GM18951 (cell line): Measurements from ENCODE around the gene RAB12.
"Not testable (repeated sequence)": the region's sequence is repeated elsewhere in the genome, so short reads cannot be mapped to it uniquely, and the experiment has no call there.

Experiments used
- POLR2A ChIP-seq: IDR thresholded peaks from 4 replicates; pipeline ENCODE4 v1.6.1; 2011; ENCODE audit warnings: mild to moderate bottlenecking; ENCODE audit not compliant: insufficient read length, insufficient read depth; ENCODE audit errors: extremely low read depth
- in situ Hi-C: fragments of 300-500 bp; cut with MboI; formaldehyde crosslinking; loops from one replicate; pipeline ENCODE4 v1.12.0; 2022; ENCODE audit warnings: low sequenced_read_pairs, mixed read lengths, inconsistent platforms; ENCODE audit not compliant: unreplicated experiment

The RAB12 gene

GRCh38 chr18:8639762-8640161 is 30.5 kb downstream of the RAB12 start:
- in situ Hi-C loops, result no loop called here
- no peak for TF ChIP-seq POLR2A

DNA sequence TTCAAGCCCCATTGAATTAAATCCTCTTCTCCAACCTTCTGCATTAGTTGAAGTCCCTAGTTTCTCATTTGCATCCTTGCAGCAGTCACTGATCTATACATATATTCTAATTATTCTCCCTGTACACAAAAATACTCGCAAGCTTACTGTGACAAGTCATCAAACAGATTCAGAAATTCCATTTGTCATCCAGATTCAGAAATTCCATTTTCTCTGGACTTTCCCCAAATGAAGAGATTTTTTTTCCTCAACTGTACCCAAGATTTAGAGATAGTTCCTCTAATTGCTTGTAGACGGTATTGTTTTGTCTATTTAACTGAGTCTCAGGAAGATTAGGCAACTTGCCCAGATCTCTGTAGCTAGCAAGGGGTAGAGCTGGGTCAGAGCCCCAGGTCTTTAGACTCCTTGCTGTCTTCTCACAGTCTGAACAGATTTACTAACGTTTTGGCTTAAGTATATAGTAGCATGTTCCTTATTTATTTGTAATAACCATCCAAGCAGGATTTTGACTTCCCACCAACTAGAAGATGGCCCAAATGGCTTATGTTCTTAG is 34.2 kb downstream of the RAB12 start:
- in situ Hi-C loops, result no loop called here
- no peak for TF ChIP-seq POLR2A

GRCh38 chr18:8647359-8647758 is 38.1 kb downstream of the RAB12 start:
- in situ Hi-C loops, result not testable (repeated sequence)

- in situ Hi-C loops, result loop anchor here (25.0 kb wide), 1 partner anchor 336 kb away; no protein-coding TSS in a partner anchor
Observed at GRCh38 chr18:8651478-8652261, 42.4 kb downstream of the RAB12 start.

DNA sequence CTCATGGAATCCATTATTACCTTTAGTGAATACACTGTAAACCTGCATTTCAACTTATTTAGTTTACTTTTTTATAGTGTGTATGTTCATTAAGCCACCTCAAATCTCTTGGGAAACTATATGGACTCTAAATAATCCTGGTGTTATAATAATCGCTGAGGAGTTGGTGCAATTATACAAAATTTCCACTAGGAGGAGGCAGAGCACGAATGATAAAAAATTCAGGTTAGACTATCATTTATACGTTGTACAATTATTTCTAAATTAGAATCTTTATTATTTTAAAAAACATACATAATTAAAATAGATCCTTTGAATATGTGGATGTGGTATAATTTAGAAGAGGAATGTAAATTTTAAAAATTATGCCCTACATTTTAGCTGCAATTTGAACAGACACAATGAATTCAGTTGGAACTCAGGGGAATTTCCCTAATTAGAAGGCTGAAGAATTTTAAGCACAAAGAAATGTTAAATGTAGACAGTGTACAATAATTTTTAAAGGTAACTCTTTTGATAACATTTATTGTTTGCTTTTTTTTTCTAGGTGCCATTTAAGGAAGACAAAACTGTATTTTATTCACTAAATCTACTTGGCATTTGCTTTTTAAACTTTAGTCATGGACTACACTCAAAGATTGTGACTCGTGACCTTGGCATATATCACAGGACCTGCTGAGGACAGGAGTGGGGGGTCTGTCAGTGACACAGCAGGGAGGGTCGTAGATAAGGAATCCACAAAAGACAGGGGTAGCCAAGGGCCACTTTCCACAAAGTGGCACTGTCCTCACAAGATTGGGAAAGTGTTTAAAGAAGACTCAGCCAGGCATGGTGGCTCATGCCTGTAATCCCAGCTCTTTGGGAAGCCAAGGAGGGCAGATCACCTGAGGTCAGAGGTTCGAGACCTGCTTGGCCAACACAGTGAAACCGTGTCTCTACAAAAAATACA is 45.5 kb downstream of the RAB12 start:
- in situ Hi-C loops, result loop anchor here (25.0 kb wide), 1 partner anchor 333 kb away; no protein-coding TSS in a partner anchor
- TF ChIP-seq POLR2A, result no peak

GRCh38 chr18:8656232-8656631 is 47.0 kb downstream of the RAB12 start:
- TF ChIP-seq POLR2A, result no peak
- in situ Hi-C loops, result loop anchor here (25.0 kb wide), 1 partner anchor 331 kb away; no protein-coding TSS in a partner anchor

DNA sequence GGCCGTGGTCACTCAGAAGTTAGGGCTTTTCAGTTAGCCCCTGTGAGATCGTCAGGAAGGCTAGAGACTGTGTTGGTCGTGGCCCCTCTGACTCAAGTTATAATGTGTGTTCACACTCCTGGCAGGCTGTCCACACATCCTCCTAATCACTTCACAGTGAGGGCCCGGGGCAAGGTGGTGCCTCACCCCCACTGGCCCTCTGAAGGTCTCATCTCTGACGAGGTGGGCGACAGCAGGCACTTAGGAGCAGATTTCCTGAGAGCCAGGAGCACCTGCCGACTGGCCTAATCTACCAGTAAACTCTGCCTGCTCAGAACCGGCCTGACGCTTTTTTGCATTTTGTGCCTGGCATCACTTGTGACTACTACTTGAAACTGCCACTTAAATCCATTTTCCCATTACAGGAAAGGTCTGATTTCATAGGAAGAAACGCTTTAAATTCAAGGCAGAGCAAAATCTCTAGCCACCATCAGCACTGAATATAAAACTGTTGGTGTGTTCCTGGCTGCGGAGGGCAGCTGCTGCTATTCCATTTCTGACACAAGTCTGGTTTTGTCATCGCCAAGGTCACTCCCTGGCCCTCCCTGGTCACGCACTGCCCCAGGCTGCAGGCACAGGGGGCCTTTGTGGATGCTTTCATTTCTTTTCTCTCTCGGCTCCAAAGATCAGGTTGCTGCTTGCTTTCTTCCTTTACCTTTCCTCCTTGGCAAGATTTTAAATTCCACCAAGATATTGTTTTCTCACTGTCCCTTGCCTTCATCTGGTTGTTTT is 48.0 kb downstream of the RAB12 start:
- in situ Hi-C loops, result loop anchor here (25.0 kb wide), 1 partner anchor 330 kb away; no protein-coding TSS in a partner anchor
- TF ChIP-seq POLR2A, result no peak

- in situ Hi-C loops, result loop anchor here (25.0 kb wide), 1 partner anchor 329 kb away; no protein-coding TSS in a partner anchor
- TF ChIP-seq POLR2A, result no peak
Observed at GRCh38 chr18:8657873-8658470, 48.7 kb downstream of the RAB12 start.

DNA sequence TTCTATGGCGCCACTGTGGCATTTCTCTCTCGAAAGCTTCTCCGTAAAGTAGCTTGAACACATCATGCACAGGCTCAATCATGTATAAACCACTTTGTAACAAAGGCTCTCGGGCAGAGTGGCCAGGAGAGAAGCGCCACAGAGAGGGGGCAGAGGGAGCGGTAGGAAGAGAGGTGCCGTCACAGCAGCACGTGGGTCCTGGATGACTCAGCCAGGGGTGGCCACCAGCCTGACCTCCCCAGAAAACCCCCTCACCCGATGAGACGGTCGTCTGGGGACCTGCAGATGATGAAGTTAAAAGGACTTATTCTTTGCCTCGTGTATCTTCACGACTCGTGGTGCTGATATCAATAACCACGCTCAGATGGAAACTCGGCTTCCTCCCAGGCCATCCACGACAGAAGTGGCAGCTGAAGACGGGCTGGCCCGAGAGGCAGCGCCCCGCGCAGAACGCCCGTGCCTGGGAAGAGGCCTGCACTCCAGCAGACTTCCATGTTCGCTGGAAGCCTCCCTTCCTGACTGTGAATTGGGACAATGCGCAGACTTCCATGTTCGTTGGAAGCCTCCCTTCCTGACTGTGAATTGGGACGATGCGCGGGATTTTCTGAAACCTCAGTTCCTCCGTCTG is 49.7 kb downstream of the RAB12 start:
- no peak for TF ChIP-seq POLR2A
- in situ Hi-C loops, result loop anchor here (25.0 kb wide), 1 partner anchor 328 kb away; no protein-coding TSS in a partner anchor

- TF ChIP-seq POLR2A, result no peak
- in situ Hi-C loops, result loop anchor here (25.0 kb wide), 1 partner anchor 328 kb away; no protein-coding TSS in a partner anchor
Observed at GRCh38 chr18:8659609-8660242, 50.5 kb downstream of the RAB12 start.

DNA sequence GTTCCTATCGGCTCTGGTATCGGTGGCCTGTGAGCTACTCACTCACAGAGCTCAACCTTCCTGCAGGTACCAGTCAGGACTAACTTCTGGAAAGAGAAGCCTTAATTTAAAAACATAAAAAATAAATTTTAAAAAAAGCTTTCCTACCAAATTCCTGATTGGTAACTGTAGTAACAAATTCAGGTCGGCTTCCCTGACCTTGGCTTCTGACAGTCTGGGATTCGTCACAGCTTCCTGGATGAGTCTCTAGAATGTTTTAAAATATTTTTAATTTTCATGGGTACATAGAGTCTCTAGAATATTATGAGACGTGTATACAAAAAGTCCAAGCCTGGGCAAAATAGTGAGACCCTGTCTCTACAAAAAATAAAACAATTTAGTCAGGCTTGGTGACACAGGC is 51.1 kb downstream of the RAB12 start:
- in situ Hi-C loops, result loop anchor here (25.0 kb wide), 1 partner anchor 327 kb away; no protein-coding TSS in a partner anchor
- TF ChIP-seq POLR2A, result no peak
